Fibroblast of lung (primary cell): ENCODE data around the gene VTI1A. TPM values are rescaled to one million over a fixed set of nuclear protein-coding genes. Genes with fewer than 3 reads are reported as not detected.

Experiments used
- DNase-seq, 2 donors: peaks; one replicate each; pipeline versions ENCODE4 v3.0.0 to v3.0.0-alpha.2; 2010; ENCODE audit warnings: low read depth in 2 of 2
- H2AFZ ChIP-seq: 2 replicates; pipeline ENCODE4 v1.5.1; 2012; ENCODE audit warnings: low read length, control low read depth, inconsistent platforms
- H3K27ac ChIP-seq: 2 replicates; pipeline ENCODE4 v1.5.1; 2011; ENCODE audit warnings: low read length, control low read depth; ENCODE audit not compliant: insufficient read depth
- H3K27me3 ChIP-seq: 2 replicates; pipeline ENCODE4 v1.5.1; 2011; ENCODE audit warnings: mild to moderate bottlenecking, low read length; ENCODE audit not compliant: control insufficient read depth, insufficient read depth
- H3K36me3 ChIP-seq: 2 replicates; pipeline ENCODE4 v1.5.1; 2011; ENCODE audit warnings: low read length; ENCODE audit not compliant: control insufficient read depth, insufficient read depth
- H3K4me1 ChIP-seq: 2 replicates; pipeline ENCODE4 v1.5.1; 2011; ENCODE audit warnings: low read length; ENCODE audit not compliant: control insufficient read depth, insufficient read depth; ENCODE audit errors: extremely low read depth
- H3K4me2 ChIP-seq: 2 replicates; pipeline ENCODE4 v1.5.1; 2011; ENCODE audit warnings: low read length, control low read depth; ENCODE audit not compliant: insufficient read depth; ENCODE audit errors: extremely low read depth
- H3K4me3 ChIP-seq, 4 experiments: fragments of 200-600 bp in 1 of 4; sonication (generic) in 1 of 4; replicated peaks in 1 of 4; 2 replicates each; pipeline ENCODE4 v1.5.1; 2011 to 2016; ENCODE audit warnings: low read length in 4 of 4, low read depth in 3 of 4, mild to moderate bottlenecking in 3 of 4, control low read depth in 2 of 4, inconsistent platforms in 1 of 4, mixed read lengths in 1 of 4; ENCODE audit not compliant: insufficient read depth in 1 of 4; ENCODE audit errors: control extremely low read depth in 1 of 4
- H3K79me2 ChIP-seq: 2 replicates; pipeline ENCODE4 v1.5.1; 2012; ENCODE audit warnings: mild to moderate bottlenecking, low read length, inconsistent platforms; ENCODE audit not compliant: control insufficient read depth, insufficient read depth
- H3K9ac ChIP-seq: 2 replicates; pipeline ENCODE4 v1.5.1; 2011; ENCODE audit warnings: mild to moderate bottlenecking, low read length, control low read depth; ENCODE audit not compliant: insufficient read depth
- H3K9me3 ChIP-seq: 2 replicates; pipeline ENCODE4 v1.5.1; 2012; ENCODE audit warnings: low read depth, low read length; ENCODE audit not compliant: control insufficient read depth, insufficient read depth
- H4K20me1 ChIP-seq: 2 replicates; pipeline ENCODE4 v1.5.1; 2011; ENCODE audit warnings: low read length; ENCODE audit not compliant: control insufficient read depth, insufficient read depth; ENCODE audit errors: extremely low read depth
- EZH2 ChIP-seq: IDR thresholded peaks from 2 replicates; pipeline ENCODE4 v1.5.1; 2012; ENCODE audit warnings: low read length, control low read depth, mild to moderate bottlenecking; ENCODE audit errors: missing control alignments
- polyA minus RNA-seq: library from RNA; depleted of rRNA, polyadenylated mRNA; stranded (reverse); fragments of >200 nt; gene quantifications from 2 replicates; pipeline ENCODE4 v1.2.3, GENCODE V29; 2011; ENCODE audit warnings: low replicate concordance
- polyA plus RNA-seq, 2 donors: library from polyadenylated mRNA; depleted of rRNA in 1 of 2; stranded (reverse) in 1 of 2; unstranded in 1 of 2; fragments of >200 nt; gene quantifications; 2 replicates each; pipeline ENCODE4 v1.2.1, GENCODE V29; 2011 to 2012; ENCODE audit warnings: missing spikeins in 1 of 2
- total RNA-seq: library from RNA; depleted of rRNA; stranded (reverse); fragments of >200 nt; gene quantifications from 2 replicates; pipeline ENCODE4 v1.2.1, GENCODE V29; 2014
- TF ChIP-seq, protein P1 (sequence below), 2 donors: IDR thresholded peaks in 1 of 2; conservative IDR thresholded peaks in 1 of 2; 1 replicate in 1 of 2; 2 replicates in 1 of 2; pipeline ENCODE4 v1.5.1; 2011 to 2012; ENCODE audit warnings: low read length in 2 of 2, control low read depth in 1 of 2, inconsistent platforms in 1 of 2, low read depth in 1 of 2, mild to moderate bottlenecking in 1 of 2

The VTI1A gene
- 21.6 and 30.9 TPM in 2 replicates for total RNA-seq
- polyA plus RNA-seq, result 18.1 and 19.1 TPM in 2 replicates
- 13.4 and 13.6 TPM in 2 replicates for polyA plus RNA-seq (2012)
- polyA minus RNA-seq, result 6.9 and 10.6 TPM in 2 replicates

- no peaks in the 10 kb centered on the region for H4K20me1 ChIP-seq
- peak within 1 kb of the TSS; percentile 95 for H2AFZ ChIP-seq
- peaks cover 42% of the 10 kb centered on the region for H3K79me2 ChIP-seq
- H3K27me3 ChIP-seq, result no peaks in the 10 kb centered on the region
- TF ChIP-seq, protein P1, sequence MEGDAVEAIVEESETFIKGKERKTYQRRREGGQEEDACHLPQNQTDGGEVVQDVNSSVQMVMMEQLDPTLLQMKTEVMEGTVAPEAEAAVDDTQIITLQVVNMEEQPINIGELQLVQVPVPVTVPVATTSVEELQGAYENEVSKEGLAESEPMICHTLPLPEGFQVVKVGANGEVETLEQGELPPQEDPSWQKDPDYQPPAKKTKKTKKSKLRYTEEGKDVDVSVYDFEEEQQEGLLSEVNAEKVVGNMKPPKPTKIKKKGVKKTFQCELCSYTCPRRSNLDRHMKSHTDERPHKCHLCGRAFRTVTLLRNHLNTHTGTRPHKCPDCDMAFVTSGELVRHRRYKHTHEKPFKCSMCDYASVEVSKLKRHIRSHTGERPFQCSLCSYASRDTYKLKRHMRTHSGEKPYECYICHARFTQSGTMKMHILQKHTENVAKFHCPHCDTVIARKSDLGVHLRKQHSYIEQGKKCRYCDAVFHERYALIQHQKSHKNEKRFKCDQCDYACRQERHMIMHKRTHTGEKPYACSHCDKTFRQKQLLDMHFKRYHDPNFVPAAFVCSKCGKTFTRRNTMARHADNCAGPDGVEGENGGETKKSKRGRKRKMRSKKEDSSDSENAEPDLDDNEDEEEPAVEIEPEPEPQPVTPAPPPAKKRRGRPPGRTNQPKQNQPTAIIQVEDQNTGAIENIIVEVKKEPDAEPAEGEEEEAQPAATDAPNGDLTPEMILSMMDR (conservative IDR thresholded peaks at IDR 0.05 in 1 of 2, IDR thresholded peaks at IDR 0.05 in 1 of 2; ENCODE audit: low read depth in 1 of 2, low read length in 2 of 2), result peak; percentile 24 to 30
- TF ChIP-seq EZH2, result no peak
- peak within 1 kb of the TSS; percentile 83 to 99 (median 97) for H3K4me3 ChIP-seq
- peaks cover 3% of the 10 kb centered on the region for H3K36me3 ChIP-seq
- no peaks in the 10 kb centered on the region for H3K9me3 ChIP-seq
- H3K9ac ChIP-seq, result peak within 1 kb of the TSS; percentile 81
- peak; percentile 85 to 88 for DNase-seq
- peak within 1 kb of the TSS; percentile 96 for H3K27ac ChIP-seq
- peaks cover 3% of the 10 kb centered on the region for H3K4me1 ChIP-seq
- H3K4me2 ChIP-seq, result peak within 1 kb of the TSS; percentile 96
These were observed at the start of gene VTI1A, which contains the start of gene ZDHHC6 for GRCh38 chr10:112446855-112447619. Gene VTI1A (plus strand): TSS chr10:112447215. CDS start chr10:112447374, 159 bp downstream. Gene ZDHHC6 (minus strand): TSS chr10:112446914. CDS start chr10:112445436, 1,478 bp downstream.

- H3K79me2 ChIP-seq, result no peaks in the 10 kb centered on the region
- H2AFZ ChIP-seq, result no peak overlapping the region
- TF ChIP-seq, protein P1 (conservative IDR thresholded peaks at IDR 0.05 in 1 of 2, IDR thresholded peaks at IDR 0.05 in 1 of 2; ENCODE audit: low read depth in 1 of 2, low read length in 2 of 2), result no peak
- TF ChIP-seq EZH2, result no peak
- H3K9me3 ChIP-seq, result no peaks in the 10 kb centered on the region
- no peaks in the 10 kb centered on the region for H3K27me3 ChIP-seq
- no peak for DNase-seq
- no peaks in the 10 kb centered on the region for H3K4me1 ChIP-seq
- H3K4me2 ChIP-seq, result no peak overlapping the region
- no peak overlapping the region for H3K9ac ChIP-seq
- H4K20me1 ChIP-seq, result no peaks in the 10 kb centered on the region
- H3K36me3 ChIP-seq, result no peaks in the 10 kb centered on the region
- no peak overlapping the region for H3K27ac ChIP-seq
- H3K4me3 ChIP-seq, result no peak overlapping the region
These were observed 49.4 kb upstream of the VTI1A start for GRCh38 chr10:112397592-112397991.

DNA sequence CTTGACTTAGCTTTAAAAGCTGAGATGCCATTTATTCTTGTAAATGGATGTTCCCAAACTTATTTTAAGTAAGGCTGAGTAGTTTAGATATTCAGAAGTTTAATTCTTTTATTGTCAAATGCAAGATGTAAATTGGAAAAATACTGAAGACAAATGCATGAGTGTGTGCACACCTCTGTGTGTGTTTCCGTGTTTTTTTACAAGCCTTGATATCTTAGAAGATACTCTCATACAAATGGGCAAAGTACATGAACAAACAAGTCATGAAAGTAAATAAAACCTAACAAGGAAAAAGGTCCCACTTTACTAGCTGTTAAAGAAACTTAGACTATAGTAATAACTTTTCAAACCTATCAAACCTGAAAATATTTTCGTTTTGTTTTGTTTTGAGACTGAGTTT, 44.1 kb upstream of the VTI1A start:
- Histone ChIP-seq H3K9ac (no peak overlapping the region), H3K4me3 (no peak overlapping the region), H3K4me2 (no peak overlapping the region), H3K79me2 (no peaks in the 10 kb centered on the region), H3K36me3 (no peaks in the 10 kb centered on the region), H3K9me3 (no peaks in the 10 kb centered on the region), H3K4me1 (no peaks in the 10 kb centered on the region), H3K27ac (no peak overlapping the region), H3K27me3 (no peaks in the 10 kb centered on the region), H4K20me1 (no peaks in the 10 kb centered on the region), H2AFZ (no peak overlapping the region)
- no peak for TF ChIP-seq EZH2
- TF ChIP-seq, protein P1 (conservative IDR thresholded peaks at IDR 0.05 in 1 of 2, IDR thresholded peaks at IDR 0.05 in 1 of 2; ENCODE audit: low read depth in 1 of 2, low read length in 2 of 2), result no peak
- no peak for DNase-seq
